ENCODE results near the gene LSM14B. TPM values are rescaled to one million over a fixed set of nuclear protein-coding genes. Genes with fewer than 3 reads are reported as not detected.

LSM14B gene
- total RNA-seq, 4 donors from 2014 or later = 32.4 to 45.7 (median 37.0) TPM

DNA sequence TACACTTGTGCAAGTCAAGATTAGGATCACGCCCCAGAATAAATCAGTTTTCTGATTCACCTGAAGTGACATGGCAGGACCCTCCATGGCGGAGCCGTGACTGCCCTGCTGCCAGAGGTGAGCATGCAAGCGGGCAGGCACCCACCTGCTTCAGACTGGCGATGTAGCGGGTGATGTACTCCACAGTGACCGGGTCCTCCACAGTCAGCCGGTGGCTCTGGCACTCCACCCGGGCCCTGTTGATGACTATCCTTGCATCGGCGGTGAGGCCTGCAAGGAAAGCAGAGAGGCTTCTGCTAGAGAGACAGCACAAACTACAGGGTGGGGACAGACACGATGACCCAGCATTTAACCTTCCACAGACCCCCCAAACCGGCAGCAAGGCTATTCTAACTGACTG is 17.4 kb downstream of the LSM14B start:
- WGBS = 85% methylated on average over 12 of the region's 13 CpGs

DNA sequence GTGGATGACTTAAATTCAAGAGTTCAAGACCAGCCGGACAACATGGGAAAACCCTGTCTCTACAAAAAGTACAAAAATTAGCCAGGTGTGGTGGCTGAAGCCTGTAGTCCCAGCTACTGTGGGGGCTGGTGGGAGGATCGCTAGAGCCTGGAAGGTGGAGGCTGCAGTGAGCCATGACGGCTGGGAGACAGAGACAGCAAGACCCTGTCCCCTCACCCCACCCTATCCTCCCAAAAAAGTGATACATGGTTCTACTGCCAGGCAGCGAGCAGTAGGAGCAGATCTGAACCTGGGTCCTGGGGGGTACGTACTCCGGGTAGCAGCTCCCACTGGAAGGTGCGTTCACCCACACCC is 18.7 kb downstream of the LSM14B start:
- Histone ChIP-seq H3K36me3 (peaks cover 38% of the 10 kb centered on the region), H3K27ac (peak overlapping the region; percentile 7), H3K27me3 (no peaks in the 10 kb centered on the region), H3K4me3 (peak overlapping the region; percentile 96), H3K4me1 (peaks cover 34% of the 10 kb centered on the region), H3K9me3 (no peaks in the 10 kb centered on the region)
- WGBS = 86% methylated on average over 3 of the region's 7 CpGs
- no peak for DNase-seq (ENCODE audit: low spot score in 2 of 2)
- TF ChIP-seq POLR2A (IDR thresholded peaks at IDR 0.05) (no peak), POLR2AphosphoS5 (IDR thresholded peaks at IDR 0.05) (no peak), EP300 (IDR thresholded peaks at IDR 0.05) (no peak)
- TF ChIP-seq, protein P1, sequence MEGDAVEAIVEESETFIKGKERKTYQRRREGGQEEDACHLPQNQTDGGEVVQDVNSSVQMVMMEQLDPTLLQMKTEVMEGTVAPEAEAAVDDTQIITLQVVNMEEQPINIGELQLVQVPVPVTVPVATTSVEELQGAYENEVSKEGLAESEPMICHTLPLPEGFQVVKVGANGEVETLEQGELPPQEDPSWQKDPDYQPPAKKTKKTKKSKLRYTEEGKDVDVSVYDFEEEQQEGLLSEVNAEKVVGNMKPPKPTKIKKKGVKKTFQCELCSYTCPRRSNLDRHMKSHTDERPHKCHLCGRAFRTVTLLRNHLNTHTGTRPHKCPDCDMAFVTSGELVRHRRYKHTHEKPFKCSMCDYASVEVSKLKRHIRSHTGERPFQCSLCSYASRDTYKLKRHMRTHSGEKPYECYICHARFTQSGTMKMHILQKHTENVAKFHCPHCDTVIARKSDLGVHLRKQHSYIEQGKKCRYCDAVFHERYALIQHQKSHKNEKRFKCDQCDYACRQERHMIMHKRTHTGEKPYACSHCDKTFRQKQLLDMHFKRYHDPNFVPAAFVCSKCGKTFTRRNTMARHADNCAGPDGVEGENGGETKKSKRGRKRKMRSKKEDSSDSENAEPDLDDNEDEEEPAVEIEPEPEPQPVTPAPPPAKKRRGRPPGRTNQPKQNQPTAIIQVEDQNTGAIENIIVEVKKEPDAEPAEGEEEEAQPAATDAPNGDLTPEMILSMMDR (IDR thresholded peaks at IDR 0.05) = no peak

More for the DNA sequence above, 17.4 kb downstream of the LSM14B start:
- Histone ChIP-seq H3K4me3 (no peak overlapping the region), H3K36me3 (peaks cover 51% of the 10 kb centered on the region), H3K9me3 (no peaks in the 10 kb centered on the region), H3K4me1 (peaks cover 29% of the 10 kb centered on the region), H3K27me3 (no peaks in the 10 kb centered on the region), H3K27ac (no peak overlapping the region)
- TF ChIP-seq, protein P1 (IDR thresholded peaks at IDR 0.05) = no peak
- TF ChIP-seq POLR2A (IDR thresholded peaks at IDR 0.05) = no peak
- no peak for TF ChIP-seq EP300 (IDR thresholded peaks at IDR 0.05)
- TF ChIP-seq POLR2AphosphoS5 (IDR thresholded peaks at IDR 0.05) = no peak
- DNase-seq (ENCODE audit: low spot score in 2 of 2) = no peak

DNA sequence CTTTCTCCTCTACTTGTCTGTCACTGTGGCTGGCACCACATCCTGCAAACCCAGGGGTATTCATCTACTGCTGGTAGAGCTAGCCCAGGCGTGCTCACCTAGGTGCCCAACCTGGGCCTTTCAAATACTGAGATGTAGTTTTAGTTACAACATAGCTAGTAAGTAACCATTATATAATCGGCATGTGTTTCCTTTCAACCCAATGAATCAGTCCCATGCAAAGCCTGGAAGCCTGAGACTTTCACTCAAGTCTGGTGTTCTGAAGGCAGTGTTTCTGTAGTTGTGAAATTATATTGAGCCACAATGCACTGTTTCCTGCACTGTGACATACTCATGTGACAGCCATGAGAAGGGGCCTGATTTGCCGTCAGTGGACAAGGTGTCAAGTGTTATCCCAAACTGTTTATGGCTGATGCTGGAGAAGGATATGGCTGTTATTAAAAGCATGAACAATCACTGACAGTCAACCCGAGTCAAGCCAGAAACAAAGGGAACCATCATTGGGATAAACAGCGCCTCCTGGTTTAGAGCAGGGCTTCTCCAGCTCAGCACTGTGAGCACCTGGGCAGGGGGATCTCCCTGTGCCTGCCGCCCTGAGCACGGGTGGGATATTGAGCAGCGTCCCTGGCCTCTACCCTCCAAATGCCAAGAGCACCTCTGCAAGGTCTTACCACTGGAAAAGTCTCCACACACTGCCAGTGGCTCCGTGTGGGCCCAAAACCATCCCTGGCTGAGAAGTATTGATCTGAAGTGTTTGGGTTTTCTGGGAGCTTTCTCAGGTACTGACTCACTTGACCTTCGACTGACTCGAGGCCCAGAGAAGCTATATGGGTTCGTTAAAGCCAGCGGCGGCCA is 19.3 kb downstream of the LSM14B start:
- peaks cover 31% of the 10 kb centered on the region for H3K36me3 ChIP-seq
- no peaks in the 10 kb centered on the region for H3K27me3 ChIP-seq
- WGBS = 25% methylated on average over 14 of the region's 14 CpGs
- DNase-seq (ENCODE audit: low spot score in 2 of 2) = no peak
- peaks cover 34% of the 10 kb centered on the region for H3K4me1 ChIP-seq
- peak overlapping the region; percentile 96 for H3K4me3 ChIP-seq
- H3K9me3 ChIP-seq = no peaks in the 10 kb centered on the region
- peak overlapping the region; percentile 99 for H3K27ac ChIP-seq
- TF ChIP-seq EP300 (IDR thresholded peaks at IDR 0.05) (no peak), POLR2AphosphoS5 (IDR thresholded peaks at IDR 0.05) (no peak), POLR2A (IDR thresholded peaks at IDR 0.05) (no peak)
- TF ChIP-seq, protein P1 (IDR thresholded peaks at IDR 0.05) = no peak

DNA sequence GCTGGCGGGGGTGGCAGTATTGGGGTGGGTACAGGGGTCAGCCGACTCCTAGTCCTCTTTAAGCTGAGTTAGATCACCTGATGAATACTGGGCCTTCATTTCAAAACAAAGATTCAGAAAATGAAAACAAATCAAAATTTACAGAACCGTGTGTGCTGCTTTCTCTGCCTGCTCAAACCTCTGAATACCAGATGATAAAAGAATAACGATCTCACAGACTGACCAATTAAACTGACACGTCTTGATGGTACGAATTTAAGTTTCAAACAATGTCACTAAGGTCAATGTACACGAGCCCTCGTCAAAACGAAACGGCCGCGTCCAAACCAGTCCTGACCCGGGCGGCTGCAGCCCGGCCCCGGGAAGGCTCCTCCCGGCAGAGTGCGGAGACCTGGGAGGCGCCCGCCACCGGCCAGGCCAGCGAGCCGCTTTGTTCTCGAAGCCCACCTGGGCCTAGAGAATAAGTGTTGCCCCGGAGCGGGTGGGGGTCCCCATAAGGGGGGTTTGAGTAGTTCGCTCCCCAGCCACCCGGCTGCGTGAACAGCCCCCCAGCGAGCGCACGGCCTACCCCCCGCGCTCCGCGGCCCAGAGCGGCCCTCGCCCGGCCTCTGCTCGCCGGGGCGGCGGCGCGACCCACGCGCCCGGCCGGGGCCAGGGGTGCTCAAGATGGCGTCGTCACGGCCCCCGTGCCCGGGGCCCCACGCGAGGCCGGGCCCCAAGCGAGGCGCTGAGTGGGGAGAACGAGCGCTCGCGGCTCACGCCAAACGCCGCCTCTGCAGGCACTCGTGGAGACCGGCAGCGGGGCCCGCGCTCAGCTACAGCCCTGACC is 20.2 kb downstream of the LSM14B start:
- Histone ChIP-seq H3K36me3 (peaks cover 26% of the 10 kb centered on the region), H3K27ac (peak overlapping the region; percentile 99), H3K4me1 (peaks cover 41% of the 10 kb centered on the region), H3K27me3 (no peaks in the 10 kb centered on the region), H3K9me3 (no peaks in the 10 kb centered on the region), H3K4me3 (peak overlapping the region; percentile 96)
- DNase-seq (ENCODE audit: low spot score in 2 of 2) = no peak
- TF ChIP-seq POLR2AphosphoS5 (IDR thresholded peaks at IDR 0.05) (no peak), POLR2A (IDR thresholded peaks at IDR 0.05) (no peak), EP300 (IDR thresholded peaks at IDR 0.05) (no peak)
- TF ChIP-seq, protein P1 (IDR thresholded peaks at IDR 0.05) = no peak
- under 1% methylated on average over 47 of the region's 71 CpGs for WGBS

Measured in suprapubic skin (tissue), 4 donors.